Posterior vena cava (tissue), 2 donors: ENCODE data around the gene RBFOX1. TPM values are rescaled to one million over a fixed set of nuclear protein-coding genes. Genes with fewer than 3 reads are reported as not detected.

Experiments used
- DNase-seq: peaks from one replicate; pipeline ENCODE4 v3.0.0-alpha.2; 2020; ENCODE audit warnings: low spot score
- intact Hi-C, 2 donors: fragments of 100-400 bp; cut with DNase I; formaldehyde crosslinking; loops; one replicate each; pipeline versions ENCODE4 v1.14.1 to v1.14.2; 2022 to 2023
- long read RNA-seq, 2 donors: library from polyadenylated mRNA; unstranded; transcript quantifications; one replicate each; pipeline ENCODE4 v2.0.0, GENCODE V29; 2020 to 2021
- total RNA-seq, 2 donors: library from RNA; stranded (reverse); fragmentation: NEBNext Ultra II Directional; extraction: Animal tissue kit (Norgen Biotek cat#: 25700); gene quantifications; one replicate each; pipeline ENCODE4 v1.2.1, GENCODE V29; 2021
- donor health status: DM: yes; HTN: yes; CAD: no.
- donor health status: DM: yes; HTN: yes; CAD: no.

Gene RBFOX1
- not detected for total RNA-seq
- long read RNA-seq, donor 1, result 0 reads
- long read RNA-seq, donor 2, result 0 reads

DNA sequence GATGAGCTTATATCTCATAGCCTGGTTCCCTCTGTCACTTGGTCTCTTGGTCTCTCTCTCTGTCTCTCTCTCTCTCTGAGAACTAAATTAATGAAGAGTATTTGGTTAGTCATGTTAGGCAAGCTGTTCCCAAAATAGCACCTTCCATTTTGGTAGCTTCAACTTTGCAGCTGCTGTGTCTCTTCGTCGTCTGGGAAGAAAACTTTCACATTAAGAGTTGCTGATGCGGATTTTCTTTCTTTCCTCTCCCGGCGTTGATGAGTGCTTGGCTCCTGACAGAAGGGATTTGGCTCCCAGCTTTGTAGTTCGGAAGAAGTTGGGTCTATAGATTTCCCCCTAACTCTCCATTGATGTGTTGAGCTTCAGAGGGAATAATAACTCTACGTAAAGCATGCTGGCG, at the start of gene RBFOX1:
Gene RBFOX1, plus strand, starts transcription at position 235 of the 400 bp plus-strand sequence.
- intact Hi-C loops, result no loop called here
- no peak for DNase-seq

GRCh38 chr16:7284780-7285179, 47.9 kb upstream of the RBFOX1 start:
- no peak for DNase-seq
- intact Hi-C loops, result no loop called here

GRCh38 chr16:7285520-7285919, 47.1 kb upstream of the RBFOX1 start:
- intact Hi-C loops, result no loop called here
- no peak for DNase-seq

- intact Hi-C loops, result no loop called here
- no peak for DNase-seq
Measured at GRCh38 chr16:7289299-7289698, 43.3 kb upstream of the RBFOX1 start.

- intact Hi-C loops, result no loop called here
- no peak for DNase-seq
Measured at GRCh38 chr16:7290682-7291081, 42.0 kb upstream of the RBFOX1 start.

DNA sequence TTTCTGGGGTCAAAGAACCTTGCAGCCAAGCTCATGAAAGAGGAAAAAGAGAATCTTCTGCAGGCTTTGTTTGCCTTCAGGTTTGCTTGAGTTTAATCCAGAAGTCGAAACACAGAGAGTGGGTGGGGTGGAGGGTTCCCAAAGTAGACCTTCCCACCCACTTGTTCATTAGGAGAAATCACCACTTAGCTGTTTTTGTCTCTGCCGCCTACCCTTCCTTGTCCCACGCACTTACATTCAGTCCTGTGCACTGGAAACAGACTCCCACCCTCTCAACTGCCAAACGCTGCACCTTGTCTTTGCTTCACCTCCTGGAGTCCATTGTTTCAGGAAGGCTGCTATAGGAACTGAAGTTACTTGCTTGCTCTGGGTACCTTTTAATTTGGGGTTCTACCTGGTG, 38.6 kb upstream of the RBFOX1 start:
- no peak for DNase-seq
- intact Hi-C loops, result no loop called here

- DNase-seq, result no peak
- intact Hi-C loops, result no loop called here
Measured at GRCh38 chr16:7303052-7303610, 29.5 kb upstream of the RBFOX1 start.

- intact Hi-C loops, result no loop called here
- DNase-seq, result no peak
Measured at GRCh38 chr16:7303660-7304200, 28.9 kb upstream of the RBFOX1 start.

DNA sequence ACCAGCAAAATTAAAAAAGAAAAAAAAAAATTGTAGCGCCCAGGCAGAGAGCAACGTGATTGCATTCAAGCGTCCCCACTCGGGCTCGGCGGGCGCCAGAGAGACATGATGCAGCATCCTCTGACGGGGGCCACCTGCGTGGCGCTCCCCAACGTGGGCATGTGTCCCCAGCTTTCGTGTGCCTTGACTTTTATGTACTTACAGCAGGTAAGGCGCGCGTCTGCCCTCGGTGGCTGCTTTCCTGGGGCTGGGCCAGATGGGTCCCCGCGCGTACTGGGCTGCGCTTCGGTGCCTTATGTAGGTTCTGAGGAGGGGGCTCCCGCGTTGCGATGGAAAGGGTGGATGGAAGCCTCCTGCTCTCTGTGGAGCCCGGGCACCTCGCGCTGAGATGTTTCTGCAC, 28.4 kb upstream of the RBFOX1 start:
- intact Hi-C loops, result no loop called here
- no peak for DNase-seq

DNA sequence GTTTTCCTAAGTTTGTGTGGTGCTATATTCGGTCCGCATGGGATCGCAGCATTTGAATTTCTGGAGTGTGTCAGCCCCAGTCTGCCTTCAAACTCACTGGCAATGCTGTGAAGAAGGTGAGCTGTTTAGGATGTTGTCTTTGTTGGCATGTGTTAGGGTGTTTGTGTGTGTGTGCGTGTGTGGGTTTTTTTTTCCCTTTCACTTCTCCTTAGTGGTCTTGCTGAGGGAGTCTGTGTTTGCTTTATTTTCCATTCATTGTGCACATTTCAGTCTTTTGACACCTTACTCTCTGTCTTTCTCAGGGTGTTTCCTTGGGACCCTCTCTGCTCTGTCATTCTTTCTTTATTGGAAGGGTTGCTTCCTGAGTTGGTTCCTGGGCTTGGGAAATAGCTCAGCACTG, 27.7 kb upstream of the RBFOX1 start:
- no peak for DNase-seq
- intact Hi-C loops, result no loop called here

DNA sequence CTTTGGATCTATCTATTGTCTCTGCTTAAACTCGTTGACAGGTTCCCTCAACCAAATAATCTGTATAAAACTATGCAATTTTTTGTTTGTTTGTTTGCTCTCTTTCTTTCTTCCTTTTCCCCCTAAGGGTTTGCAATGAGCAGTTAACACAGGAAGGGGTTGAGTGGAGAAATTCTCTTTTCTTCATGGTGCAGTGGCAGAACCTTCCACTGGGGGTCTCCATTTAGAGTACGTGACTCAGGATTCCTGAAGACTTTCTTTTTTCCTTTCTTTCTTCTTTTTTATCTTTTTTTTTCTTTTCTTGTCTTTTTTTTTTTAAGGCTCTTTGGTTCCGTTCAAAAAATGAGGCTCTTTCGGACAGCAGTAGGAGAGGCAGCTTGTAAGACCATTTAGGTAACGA, 19.5 kb upstream of the RBFOX1 start:
- DNase-seq, result no peak
- intact Hi-C loops, result no loop called here

- intact Hi-C loops, result no loop called here
- no peak for DNase-seq
Measured at GRCh38 chr16:7314163-7314562, 18.5 kb upstream of the RBFOX1 start.

DNA sequence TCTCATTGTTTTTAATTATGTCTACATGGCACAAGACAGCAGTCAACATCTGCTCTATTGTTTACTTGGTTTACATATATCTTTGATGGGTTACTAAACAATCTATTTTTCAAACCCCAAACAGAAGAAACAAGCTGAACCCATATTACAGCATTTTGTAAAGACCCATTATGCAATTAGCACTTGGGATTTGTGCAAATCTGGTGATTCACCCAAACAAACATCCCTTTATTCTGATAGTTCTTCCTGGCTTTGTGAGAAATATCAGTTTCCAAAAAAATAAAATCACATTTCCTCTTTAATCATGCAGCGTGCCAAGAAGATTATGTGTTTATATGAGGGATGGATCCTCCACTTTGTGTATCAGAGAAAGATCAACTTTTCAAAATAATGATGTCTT, 16.8 kb upstream of the RBFOX1 start:
- intact Hi-C loops, result no loop called here
- no peak for DNase-seq

DNA sequence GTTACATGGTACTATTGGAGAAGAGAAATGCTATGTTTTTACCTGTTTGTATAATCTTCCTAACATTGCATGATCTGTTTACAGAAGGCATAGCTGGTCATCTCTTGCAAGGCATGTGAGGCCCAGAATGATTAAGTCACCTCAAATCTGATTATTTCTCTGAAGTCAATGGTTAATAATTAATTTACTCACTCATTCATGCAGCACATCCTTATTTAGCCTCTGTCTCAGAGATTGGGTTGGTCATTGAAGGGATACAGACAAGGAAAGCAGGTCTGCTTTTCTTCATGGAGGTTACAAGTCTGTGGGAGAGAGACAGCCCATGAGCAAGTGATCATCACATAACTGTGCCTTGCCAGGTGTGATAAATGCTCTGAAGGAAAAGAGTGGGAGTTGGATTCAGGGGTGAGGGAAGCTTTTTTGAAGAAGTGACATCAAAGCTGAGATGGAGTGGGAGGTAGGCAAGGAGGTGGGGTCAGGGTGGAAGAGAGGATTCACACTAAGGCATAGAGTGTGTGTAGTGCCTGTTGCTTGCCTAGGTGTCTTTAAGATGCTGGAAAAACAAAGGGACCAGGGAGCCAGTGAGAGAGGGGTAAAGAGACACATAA, 16.3 kb upstream of the RBFOX1 start:
- no peak for DNase-seq
- intact Hi-C loops, result no loop called here

DNA sequence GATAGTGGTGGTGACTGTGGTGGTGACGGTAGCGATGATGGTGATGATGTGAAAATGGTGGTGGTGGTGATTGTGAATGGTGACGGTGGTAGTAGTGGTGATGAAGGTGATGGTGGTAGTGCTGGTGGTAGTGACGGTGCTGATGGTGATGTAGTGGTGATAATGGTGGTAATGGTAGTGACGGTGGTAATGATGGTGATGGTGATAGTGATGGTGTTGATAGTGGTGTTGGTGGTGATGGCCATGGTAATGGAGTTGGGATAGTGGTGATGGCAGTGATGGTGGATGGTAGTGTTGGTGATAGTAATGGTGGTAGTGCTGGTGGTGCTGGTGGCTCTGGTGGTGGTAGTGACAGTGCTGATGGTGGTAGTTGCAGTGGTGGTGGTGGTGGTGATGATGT, 14.7 kb upstream of the RBFOX1 start:
- intact Hi-C loops, result no loop called here
- DNase-seq, result no peak

DNA sequence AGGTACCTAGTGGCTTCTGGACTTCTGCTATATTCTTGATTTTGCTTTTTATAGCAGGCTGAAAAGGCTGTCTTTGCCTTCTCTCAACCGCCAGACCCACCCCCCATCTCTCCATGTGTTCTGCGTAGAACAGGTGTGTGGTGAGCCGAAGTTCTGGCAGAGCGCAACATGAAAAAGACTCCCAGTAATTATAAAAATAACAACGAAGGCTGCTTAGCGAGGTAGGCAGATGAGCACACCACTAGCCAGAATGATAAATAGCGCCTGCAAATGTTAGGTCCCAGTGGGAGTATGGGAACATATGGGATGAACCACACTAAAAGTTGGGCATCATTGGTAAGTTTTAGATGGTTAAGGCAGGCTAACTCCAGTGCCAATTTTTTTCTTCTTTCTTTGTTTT, 14.0 kb upstream of the RBFOX1 start:
- no peak for DNase-seq
- intact Hi-C loops, result no loop called here

- intact Hi-C loops, result no loop called here
- DNase-seq, result no peak
Measured at GRCh38 chr16:7319514-7319913, 13.1 kb upstream of the RBFOX1 start.

DNA sequence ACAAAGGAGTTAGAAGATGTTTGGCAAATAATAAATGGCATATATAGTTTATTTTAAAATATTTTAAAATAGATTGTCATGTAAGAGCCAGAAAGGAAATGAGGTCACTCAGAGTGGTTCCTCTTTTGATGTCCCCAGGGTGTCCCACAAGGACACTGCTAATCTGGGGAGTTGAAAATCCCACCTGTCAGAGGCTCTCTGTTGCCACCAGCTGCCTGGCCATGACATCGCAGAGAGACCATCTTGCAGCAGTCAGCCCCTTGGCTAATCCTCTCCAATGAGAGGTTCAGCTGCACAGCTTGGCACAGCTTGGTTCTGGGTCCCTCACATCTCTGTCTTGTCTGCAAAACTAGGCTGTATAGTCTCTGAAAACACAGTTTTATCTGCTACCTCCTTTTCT, 11.0 kb upstream of the RBFOX1 start:
- intact Hi-C loops, result no loop called here

DNA sequence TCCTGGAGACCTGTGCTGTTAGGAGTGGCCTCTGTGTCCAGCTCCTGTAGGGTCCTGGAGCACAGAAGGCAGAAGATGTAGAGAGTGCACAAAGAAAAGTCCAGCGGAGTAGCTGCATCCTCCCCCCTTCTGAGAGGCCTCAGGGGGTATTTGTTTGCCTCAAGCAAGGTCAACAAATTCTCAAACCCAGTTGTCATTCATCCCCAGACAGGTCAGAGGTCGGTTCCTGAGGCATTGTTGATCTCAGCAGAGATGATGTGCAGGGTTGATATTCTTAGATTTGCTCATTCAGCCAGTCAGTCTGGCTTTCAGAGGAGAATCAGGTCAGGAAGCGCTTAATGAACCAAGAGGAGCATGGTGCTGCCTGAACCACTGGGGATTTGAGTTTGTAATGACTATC, 8.3 kb upstream of the RBFOX1 start:
- intact Hi-C loops, result no loop called here
- no peak for DNase-seq

More for the DNA sequence above, 11.0 kb upstream of the RBFOX1 start:
- DNase-seq, result no peak

DNA sequence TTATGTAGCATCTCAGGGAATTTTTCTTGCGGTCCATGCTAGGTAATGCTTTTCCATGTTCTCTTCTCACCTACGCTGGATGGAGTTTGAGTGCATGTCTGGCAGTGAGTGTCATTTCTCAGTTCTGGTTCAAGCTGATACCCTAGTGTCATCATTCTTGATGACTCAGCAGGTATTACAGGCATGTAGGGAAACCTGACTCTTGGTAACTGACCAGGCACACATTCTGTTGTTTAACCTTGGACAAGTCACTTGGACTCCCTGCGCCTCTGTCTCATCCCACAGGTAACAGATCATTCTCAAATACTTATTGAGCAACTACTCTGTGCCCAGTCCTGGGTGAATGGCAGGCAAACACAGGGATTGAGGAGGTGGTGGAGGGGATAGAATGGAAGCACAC, 6.8 kb upstream of the RBFOX1 start:
- no peak for DNase-seq
- intact Hi-C loops, result no loop called here

DNA sequence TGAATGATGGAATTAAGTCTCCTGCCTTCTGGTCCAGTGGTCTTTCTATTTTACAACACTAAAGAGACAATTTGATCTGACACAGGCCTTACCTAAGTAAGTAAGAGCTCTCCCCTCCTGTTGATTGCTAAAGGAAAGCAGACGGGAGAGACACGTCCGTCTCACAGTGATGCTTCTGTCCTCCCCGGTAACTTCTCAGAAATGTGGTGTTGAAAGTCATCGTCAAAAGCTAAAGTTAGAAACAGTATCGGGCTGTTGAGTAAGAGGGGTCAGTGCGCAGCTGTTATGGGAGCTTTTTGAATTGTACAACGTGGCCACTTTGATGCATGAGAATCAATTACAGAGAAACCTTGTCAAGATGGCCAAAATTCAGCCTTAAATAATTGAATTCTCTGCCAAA, 1.9 kb upstream of the RBFOX1 start:
- DNase-seq, result no peak
- intact Hi-C loops, result no loop called here
